HUES6 (cell line): ENCODE data around the gene SELENBP1.

Experiments used
- H3K27ac ChIP-seq: 2 replicates; pipeline ENCODE4 v1.7.0; 2013; ENCODE audit warnings: low read depth, mild to moderate bottlenecking, low read length, inconsistent platforms
- H3K27me3 ChIP-seq: 2 replicates; pipeline ENCODE4 v1.6.1; 2013; ENCODE audit warnings: low read length; ENCODE audit not compliant: control insufficient read depth, insufficient read depth
- H3K36me3 ChIP-seq: 2 replicates; pipeline ENCODE4 v1.6.1; 2013; ENCODE audit warnings: low read length; ENCODE audit not compliant: control insufficient read depth, insufficient read depth
- H3K4me1 ChIP-seq: 2 replicates; pipeline ENCODE4 v1.6.1; 2013; ENCODE audit warnings: low read length; ENCODE audit not compliant: control insufficient read depth, insufficient read depth
- H3K4me3 ChIP-seq: 2 replicates; pipeline ENCODE4 v1.5.1; 2013; ENCODE audit warnings: low read depth, low read length
- H3K9ac ChIP-seq: one replicate; pipeline ENCODE4 v1.6.1; 2013; ENCODE audit warnings: mild to moderate bottlenecking, low read length
- H3K9me3 ChIP-seq: 2 replicates; pipeline ENCODE4 v1.6.1; 2013; ENCODE audit warnings: low read depth, low read length; ENCODE audit not compliant: control insufficient read depth, insufficient read depth

SELENBP1 gene

GRCh38 chr1:151373196-151373595 lies 691 bp upstream of the SELENBP1 start:
- Histone ChIP-seq H3K4me3 (no peak overlapping the region), H3K4me1 (peaks cover 20% of the 10 kb centered on the region), H3K27ac (no peak overlapping the region), H3K36me3 (peaks cover under 1% of the 10 kb centered on the region; the same call in 1 of the 2 replicates), H3K9me3 (no peaks in the 10 kb centered on the region), H3K9ac (no peak overlapping the region), H3K27me3 (no peaks in the 10 kb centered on the region)

GRCh38 chr1:151371370-151372057 lies 991 bp downstream of the SELENBP1 start:
- Histone ChIP-seq H3K4me3 (peak overlapping the region; percentile 65), H3K9me3 (no peaks in the 10 kb centered on the region), H3K9ac (no peak overlapping the region), H3K27ac (no peak overlapping the region), H3K4me1 (peaks cover 20% of the 10 kb centered on the region), H3K27me3 (no peaks in the 10 kb centered on the region), H3K36me3 (peaks cover 7% of the 10 kb centered on the region)

GRCh38 chr1:151370211-151370911 lies 2.1 kb downstream of the SELENBP1 start:
- Histone ChIP-seq H3K27ac (no peak overlapping the region), H3K4me3 (no peak overlapping the region), H3K9ac (no peak overlapping the region), H3K36me3 (peaks cover 11% of the 10 kb centered on the region), H3K27me3 (no peaks in the 10 kb centered on the region), H3K4me1 (peaks cover 20% of the 10 kb centered on the region), H3K9me3 (no peaks in the 10 kb centered on the region)

- no peak overlapping the region for H3K4me3 ChIP-seq
- peaks cover 14% of the 10 kb centered on the region for H3K36me3 ChIP-seq
- H3K9ac ChIP-seq = no peak overlapping the region
- no peaks in the 10 kb centered on the region for H3K27me3 ChIP-seq
- 0 out of 2 replicates have a peak, but pooled peaks cover under 1% of the 10 kb centered on the region for H3K9me3 ChIP-seq
- H3K27ac ChIP-seq = no peak overlapping the region
- H3K4me1 ChIP-seq = peaks cover 20% of the 10 kb centered on the region
Observed at GRCh38 chr1:151369621-151370048, 2.9 kb downstream of the SELENBP1 start.

- Histone ChIP-seq H3K36me3 (peaks cover 18% of the 10 kb centered on the region), H3K27me3 (no peaks in the 10 kb centered on the region), H3K9ac (no peak overlapping the region), H3K9me3 (peaks cover 5% of the 10 kb centered on the region; the same call in 1 of the 2 replicates), H3K27ac (no peak overlapping the region), H3K4me1 (peaks cover 20% of the 10 kb centered on the region), H3K4me3 (no peak overlapping the region)
Observed at GRCh38 chr1:151369302-151369610, 3.2 kb downstream of the SELENBP1 start.

GRCh38 chr1:151368393-151369301 lies 3.9 kb downstream of the SELENBP1 start:
- peaks cover 20% of the 10 kb centered on the region for H3K4me1 ChIP-seq
- no peak overlapping the region for H3K27ac ChIP-seq
- no peaks in the 10 kb centered on the region for H3K27me3 ChIP-seq
- no peak overlapping the region for H3K4me3 ChIP-seq
- peaks cover 6% of the 10 kb centered on the region; the same call in 1 of the 2 replicates for H3K9me3 ChIP-seq
- no peak overlapping the region for H3K9ac ChIP-seq
- peaks cover 23% of the 10 kb centered on the region for H3K36me3 ChIP-seq

- H3K4me3 ChIP-seq = no peak overlapping the region
- H3K36me3 ChIP-seq = peaks cover 27% of the 10 kb centered on the region
- no peak overlapping the region for H3K27ac ChIP-seq
- H3K27me3 ChIP-seq = no peaks in the 10 kb centered on the region
- no peak overlapping the region for H3K9ac ChIP-seq
- H3K4me1 ChIP-seq = peaks cover 17% of the 10 kb centered on the region
- H3K9me3 ChIP-seq = peaks cover 7% of the 10 kb centered on the region
Observed at GRCh38 chr1:151367658-151368392, 4.7 kb downstream of the SELENBP1 start.

GRCh38 chr1:151364996-151365395 lies 7.5 kb downstream of the SELENBP1 start:
- H3K4me1 ChIP-seq = peaks cover under 1% of the 10 kb centered on the region; the same call in 1 of the 2 replicates
- H3K9me3 ChIP-seq = peaks cover 20% of the 10 kb centered on the region
- H3K4me3 ChIP-seq = no peak overlapping the region
- no peaks in the 10 kb centered on the region for H3K27me3 ChIP-seq
- H3K9ac ChIP-seq = no peak overlapping the region
- H3K27ac ChIP-seq = no peak overlapping the region
- peaks cover 27% of the 10 kb centered on the region for H3K36me3 ChIP-seq

- H3K27me3 ChIP-seq = no peaks in the 10 kb centered on the region
- H3K4me1 ChIP-seq = no peaks in the 10 kb centered on the region
- H3K4me3 ChIP-seq = no peak overlapping the region
- no peak overlapping the region for H3K27ac ChIP-seq
- H3K9me3 ChIP-seq = peaks cover 20% of the 10 kb centered on the region
- no peak overlapping the region for H3K9ac ChIP-seq
- H3K36me3 ChIP-seq = peaks cover 20% of the 10 kb centered on the region
Observed at GRCh38 chr1:151362308-151363155, 10.0 kb downstream of the SELENBP1 start.

- peaks cover 20% of the 10 kb centered on the region for H3K36me3 ChIP-seq
- H3K4me1 ChIP-seq = no peaks in the 10 kb centered on the region
- no peak overlapping the region for H3K4me3 ChIP-seq
- H3K27me3 ChIP-seq = no peaks in the 10 kb centered on the region
- H3K9me3 ChIP-seq = peaks cover 20% of the 10 kb centered on the region
- H3K27ac ChIP-seq = no peak overlapping the region
- no peak overlapping the region for H3K9ac ChIP-seq
Observed at GRCh38 chr1:151361883-151362282, 10.6 kb downstream of the SELENBP1 start.
